AG09319 (cell line): ENCODE results near the gene CDH4.
A peak's percentile ranks its signal among the peaks of the same experiment; 100 is the strongest.

Experiments used
- DNase-seq: peaks from one replicate; pipeline ENCODE4 v3.0.0-alpha.2; 2010; ENCODE audit warnings: low read depth; ENCODE audit errors: extremely low read depth
- TF ChIP-seq, protein P1 (sequence below): IDR thresholded peaks from 2 replicates; pipeline ENCODE4 v1.5.1; 2011; ENCODE audit warnings: low read depth, mild to moderate bottlenecking, inconsistent platforms, low read length, moderate library complexity

CDH4 gene

DNA sequence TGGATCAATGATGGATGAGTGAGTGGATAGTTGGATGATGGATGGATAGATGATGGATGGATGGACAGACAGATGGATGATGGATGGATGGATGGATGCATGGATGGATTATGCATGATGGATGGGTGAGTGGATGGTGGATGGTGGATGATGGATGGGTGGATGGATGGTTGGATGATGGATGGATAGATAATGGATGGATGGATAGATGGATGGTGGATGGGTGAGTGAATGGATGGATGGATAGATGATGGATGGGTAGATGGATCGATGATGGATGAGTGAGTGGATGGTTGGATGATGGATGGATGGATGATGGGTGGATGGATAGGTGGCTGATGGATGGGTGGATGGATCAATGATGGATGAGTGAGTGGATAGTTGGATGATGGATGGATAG lies 637.6 kb downstream of the CDH4 start:
- no peak for DNase-seq
- TF ChIP-seq, protein P1, sequence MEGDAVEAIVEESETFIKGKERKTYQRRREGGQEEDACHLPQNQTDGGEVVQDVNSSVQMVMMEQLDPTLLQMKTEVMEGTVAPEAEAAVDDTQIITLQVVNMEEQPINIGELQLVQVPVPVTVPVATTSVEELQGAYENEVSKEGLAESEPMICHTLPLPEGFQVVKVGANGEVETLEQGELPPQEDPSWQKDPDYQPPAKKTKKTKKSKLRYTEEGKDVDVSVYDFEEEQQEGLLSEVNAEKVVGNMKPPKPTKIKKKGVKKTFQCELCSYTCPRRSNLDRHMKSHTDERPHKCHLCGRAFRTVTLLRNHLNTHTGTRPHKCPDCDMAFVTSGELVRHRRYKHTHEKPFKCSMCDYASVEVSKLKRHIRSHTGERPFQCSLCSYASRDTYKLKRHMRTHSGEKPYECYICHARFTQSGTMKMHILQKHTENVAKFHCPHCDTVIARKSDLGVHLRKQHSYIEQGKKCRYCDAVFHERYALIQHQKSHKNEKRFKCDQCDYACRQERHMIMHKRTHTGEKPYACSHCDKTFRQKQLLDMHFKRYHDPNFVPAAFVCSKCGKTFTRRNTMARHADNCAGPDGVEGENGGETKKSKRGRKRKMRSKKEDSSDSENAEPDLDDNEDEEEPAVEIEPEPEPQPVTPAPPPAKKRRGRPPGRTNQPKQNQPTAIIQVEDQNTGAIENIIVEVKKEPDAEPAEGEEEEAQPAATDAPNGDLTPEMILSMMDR, result no peak

DNA sequence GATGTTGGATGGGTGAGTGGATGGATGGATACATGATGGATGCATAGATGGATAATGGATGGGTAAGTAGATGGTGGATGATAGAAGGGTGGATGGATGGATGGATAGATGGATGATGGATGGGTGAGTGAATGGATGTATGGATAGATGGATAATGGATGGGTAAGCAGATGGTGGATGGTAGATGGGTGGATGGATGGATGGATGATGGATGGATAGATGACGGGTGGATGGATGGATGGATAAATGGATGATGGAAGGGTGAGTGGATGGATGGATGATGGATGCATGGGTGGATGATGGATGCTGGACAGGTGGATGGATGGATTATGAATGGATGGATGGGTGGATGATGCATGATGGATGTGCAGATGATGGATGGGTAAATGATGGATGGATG lies 638.1 kb downstream of the CDH4 start:
- DNase-seq, result no peak
- TF ChIP-seq, protein P1, result no peak

DNA sequence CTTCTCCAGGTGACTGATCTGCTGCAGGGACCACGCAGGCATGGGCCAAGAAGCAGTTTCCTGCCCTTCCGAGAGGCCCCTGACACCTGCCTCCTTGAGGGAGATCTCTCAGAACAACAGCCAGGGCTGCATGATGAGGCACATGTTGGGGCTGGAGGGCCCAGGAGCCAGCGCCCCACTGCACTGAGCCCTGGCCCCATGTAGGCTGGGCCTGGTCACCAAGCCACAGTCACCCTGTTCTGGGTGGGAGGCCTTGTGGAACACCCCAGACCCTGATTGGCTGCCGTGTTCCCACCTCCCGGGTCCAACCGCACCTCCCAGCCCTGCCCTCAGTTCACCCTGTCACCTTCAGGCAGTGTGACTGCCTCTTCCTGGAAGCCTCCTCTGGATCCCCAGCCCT lies 639.4 kb downstream of the CDH4 start:
- DNase-seq, result no peak
- TF ChIP-seq, protein P1, result no peak

DNA sequence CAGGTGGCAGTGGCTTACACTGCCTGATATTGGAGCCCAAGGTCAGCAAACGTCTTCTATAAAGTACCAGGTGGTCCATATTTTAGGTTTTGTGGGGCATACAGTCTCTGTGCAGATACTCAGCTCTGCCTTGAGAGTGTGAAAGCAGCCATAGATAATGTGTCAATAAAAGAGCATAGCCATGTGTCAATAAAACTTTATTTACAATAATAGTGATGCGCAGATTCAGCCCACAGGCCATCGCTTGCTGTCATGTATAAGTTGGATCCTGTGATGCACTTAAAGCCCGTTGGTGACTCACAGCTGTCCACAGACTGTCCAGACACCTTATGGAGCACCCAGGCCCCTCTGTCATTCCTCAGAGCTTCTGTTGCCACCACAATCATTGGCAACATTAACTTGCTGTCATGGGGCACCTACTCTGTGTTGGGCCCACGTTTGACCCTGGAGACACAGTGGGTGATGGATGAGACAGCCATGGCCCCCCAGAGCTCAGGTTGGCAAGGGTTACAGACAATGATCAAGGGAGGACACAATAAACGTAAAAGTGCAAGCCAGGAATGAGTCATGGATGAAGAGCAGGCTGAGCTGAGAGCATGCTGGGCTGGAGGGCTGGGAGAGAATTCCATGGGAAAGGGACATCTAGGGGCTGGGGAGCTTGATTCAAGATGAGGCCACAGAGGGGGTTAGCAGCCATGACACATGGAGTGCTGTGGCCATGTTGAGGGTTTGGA lies 640.0 kb downstream of the CDH4 start:
- DNase-seq, result no peak

DNA sequence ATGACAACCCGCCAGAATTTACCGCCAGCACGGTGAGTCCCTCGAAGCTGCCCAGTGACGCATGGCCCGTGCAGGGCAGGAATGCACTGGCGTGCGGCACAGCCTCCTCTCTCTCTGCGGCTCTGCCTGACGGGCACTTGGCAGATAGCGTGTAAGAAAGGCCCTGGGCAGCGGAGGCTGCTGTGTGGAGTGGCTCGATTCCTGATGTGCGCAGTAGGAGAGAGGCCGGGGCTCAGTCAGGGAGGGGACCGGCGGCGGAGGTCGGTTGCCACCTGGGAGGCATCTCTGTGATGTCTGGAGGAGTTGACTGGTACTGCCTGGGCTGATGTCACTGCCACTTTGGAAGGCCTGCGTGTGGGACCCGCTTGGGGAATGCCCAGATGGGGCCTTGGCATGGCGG lies 643.0 kb downstream of the CDH4 start:
- DNase-seq, result no peak
- TF ChIP-seq, protein P1, result no peak

More for the DNA sequence above, 640.0 kb downstream of the CDH4 start:
- TF ChIP-seq, protein P1, result no peak

DNA sequence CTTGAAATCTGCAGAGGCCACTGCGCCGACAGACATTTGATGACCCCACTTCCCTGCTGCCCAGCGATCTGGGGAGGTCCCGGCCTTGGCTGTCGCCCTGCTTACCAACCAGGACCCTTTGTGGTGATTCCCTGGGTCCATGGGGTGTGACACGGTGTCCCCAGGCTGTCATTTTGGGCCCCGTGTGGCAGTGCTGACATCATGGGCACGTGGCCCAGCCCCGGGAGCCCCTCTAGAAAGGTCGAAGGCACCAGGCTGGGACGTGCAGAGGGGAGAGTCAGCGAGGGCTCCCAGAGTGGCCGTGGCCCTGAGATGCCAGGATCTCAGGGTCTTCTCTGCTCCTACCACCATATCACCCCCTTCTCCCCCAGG lies 643.6 kb downstream of the CDH4 start:
- DNase-seq, result no peak
- TF ChIP-seq, protein P1, result no peak

DNA sequence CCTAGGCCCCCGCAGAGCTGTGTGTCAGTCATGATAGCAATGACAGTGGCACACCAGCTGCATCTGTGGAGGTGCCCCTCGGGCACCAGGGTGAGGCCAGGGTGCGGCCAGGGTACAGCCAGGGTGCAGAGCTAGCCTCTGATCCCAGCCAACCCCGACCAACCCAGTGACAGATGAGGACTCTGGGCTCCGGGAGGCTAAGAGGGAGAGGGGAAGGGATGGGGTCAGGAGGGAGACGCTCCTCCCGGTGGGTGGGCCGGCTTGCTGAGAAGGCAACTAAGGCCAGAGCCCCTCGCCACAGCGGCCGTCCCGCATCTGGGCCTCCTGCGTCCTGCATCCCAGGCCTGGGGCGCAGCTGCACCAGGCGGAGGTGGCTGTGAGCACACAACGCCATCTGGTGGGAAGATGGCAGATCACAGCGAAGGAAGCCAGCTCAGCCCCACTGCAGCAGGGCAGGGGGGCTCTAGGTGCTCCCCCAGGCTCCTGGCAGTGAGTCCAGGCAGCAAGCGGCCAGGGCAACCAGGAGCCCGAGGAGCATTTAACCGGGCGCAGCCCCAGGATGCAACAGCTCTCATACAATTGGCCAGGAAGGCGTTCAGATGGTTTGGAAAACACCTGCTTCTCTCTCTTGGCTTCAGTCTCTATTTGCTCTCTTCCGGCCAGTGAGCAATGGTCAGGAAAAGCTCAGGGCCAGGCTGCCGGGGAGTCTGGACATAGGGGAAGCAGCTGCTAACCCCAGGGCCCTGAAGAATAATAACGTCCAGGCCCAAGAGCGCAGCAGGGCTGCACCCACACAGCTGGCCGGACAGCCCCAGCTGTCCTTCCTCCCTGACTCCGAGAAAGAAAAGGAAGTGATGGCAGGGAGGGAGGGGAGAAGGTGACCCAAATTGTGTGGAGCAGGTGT lies 644.2 kb downstream of the CDH4 start:
- TF ChIP-seq, protein P1, result peak; percentile 81
- DNase-seq, result peak; percentile 3
